ENCODE measurements around the gene FAM83D. TPM values are rescaled to one million over a fixed set of nuclear protein-coding genes. Genes with fewer than 3 reads are reported as not detected.

FAM83D gene, protein sequence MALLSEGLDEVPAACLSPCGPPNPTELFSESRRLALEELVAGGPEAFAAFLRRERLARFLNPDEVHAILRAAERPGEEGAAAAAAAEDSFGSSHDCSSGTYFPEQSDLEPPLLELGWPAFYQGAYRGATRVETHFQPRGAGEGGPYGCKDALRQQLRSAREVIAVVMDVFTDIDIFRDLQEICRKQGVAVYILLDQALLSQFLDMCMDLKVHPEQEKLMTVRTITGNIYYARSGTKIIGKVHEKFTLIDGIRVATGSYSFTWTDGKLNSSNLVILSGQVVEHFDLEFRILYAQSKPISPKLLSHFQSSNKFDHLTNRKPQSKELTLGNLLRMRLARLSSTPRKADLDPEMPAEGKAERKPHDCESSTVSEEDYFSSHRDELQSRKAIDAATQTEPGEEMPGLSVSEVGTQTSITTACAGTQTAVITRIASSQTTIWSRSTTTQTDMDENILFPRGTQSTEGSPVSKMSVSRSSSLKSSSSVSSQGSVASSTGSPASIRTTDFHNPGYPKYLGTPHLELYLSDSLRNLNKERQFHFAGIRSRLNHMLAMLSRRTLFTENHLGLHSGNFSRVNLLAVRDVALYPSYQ
- total RNA-seq, result 100 to 1,000 TPM in 3 of 4 donors, 10 to 100 TPM in 1; 93.9 to 311 (median 211) TPM

DNA sequence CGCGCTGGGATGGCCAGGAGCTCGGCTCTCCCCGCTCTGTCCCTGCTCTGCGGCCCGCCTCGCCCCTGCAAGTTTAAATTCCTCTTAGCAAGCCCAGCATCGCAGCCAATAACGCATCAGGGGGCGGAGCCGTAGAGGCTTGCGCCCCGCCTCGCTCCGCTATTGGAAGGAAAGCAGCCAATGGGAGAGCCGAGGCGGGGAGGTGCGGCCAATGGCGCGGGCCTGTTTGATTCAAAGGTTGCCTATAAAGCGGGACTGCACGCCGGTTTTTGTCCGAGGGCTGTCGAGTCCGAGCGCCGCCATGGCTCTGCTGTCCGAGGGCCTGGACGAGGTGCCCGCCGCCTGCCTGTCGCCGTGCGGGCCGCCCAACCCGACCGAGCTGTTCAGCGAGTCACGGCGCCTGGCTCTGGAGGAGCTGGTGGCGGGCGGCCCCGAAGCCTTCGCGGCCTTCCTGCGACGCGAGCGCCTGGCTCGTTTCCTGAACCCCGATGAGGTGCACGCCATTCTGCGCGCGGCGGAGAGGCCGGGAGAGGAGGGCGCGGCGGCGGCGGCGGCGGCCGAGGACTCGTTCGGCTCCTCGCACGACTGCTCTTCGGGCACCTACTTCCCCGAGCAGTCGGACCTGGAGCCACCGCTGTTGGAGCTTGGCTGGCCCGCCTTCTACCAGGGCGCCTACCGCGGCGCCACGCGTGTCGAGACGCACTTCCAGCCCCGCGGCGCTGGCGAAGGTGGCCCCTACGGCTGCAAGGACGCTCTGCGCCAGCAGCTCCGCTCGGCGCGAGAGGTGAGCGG, at the start of gene FAM83D:
TSS of gene FAM83D (plus strand) at position 276 of the 792 bp plus-strand sequence. CDS start at position 302, 26 bp downstream.
- Histone ChIP-seq H3K9me3 (no peaks in the 10 kb centered on the region), H3K27ac (replicated peaks in 1 of 4) (peak within 1 kb of the TSS; percentile 77 to 91 (median 85)), H3K27me3 (peaks cover 0 to under 1% (median 0%) of the 10 kb centered on the region in 4 donors), H3K4me1 (peaks cover 16 to 38% (median 21%) of the 10 kb centered on the region in 4 donors), H3K36me3 (peaks cover 0 to 4% (median 0%) of the 10 kb centered on the region in 4 donors), H3K4me3 (peak within 1 kb of the TSS; percentile 67 to 92 (median 78))
- DNase-seq (ENCODE audit: extremely low spot score), result peak; percentile 98
- TF ChIP-seq EP300 (IDR thresholded peaks at IDR 0.05), result no peak
- TF ChIP-seq, protein P1, sequence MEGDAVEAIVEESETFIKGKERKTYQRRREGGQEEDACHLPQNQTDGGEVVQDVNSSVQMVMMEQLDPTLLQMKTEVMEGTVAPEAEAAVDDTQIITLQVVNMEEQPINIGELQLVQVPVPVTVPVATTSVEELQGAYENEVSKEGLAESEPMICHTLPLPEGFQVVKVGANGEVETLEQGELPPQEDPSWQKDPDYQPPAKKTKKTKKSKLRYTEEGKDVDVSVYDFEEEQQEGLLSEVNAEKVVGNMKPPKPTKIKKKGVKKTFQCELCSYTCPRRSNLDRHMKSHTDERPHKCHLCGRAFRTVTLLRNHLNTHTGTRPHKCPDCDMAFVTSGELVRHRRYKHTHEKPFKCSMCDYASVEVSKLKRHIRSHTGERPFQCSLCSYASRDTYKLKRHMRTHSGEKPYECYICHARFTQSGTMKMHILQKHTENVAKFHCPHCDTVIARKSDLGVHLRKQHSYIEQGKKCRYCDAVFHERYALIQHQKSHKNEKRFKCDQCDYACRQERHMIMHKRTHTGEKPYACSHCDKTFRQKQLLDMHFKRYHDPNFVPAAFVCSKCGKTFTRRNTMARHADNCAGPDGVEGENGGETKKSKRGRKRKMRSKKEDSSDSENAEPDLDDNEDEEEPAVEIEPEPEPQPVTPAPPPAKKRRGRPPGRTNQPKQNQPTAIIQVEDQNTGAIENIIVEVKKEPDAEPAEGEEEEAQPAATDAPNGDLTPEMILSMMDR (IDR thresholded peaks at IDR 0.05), result peak in 1 of 3 experiments; percentile 13
- TF ChIP-seq POLR2A (IDR thresholded peaks at IDR 0.05; ENCODE audit: low read depth), result peak; percentile 89
- peak; percentile 89 to 99 for TF ChIP-seq POLR2AphosphoS5 (IDR thresholded peaks at IDR 0.05)
- WGBS, result 1% methylated on average over 48 of the region's 95 CpGs
- intact Hi-C loops (cut with DNase I), result loop anchor here (2.0 to 10.0 kb wide), 2 partner anchors 122 to 158 kb away; no protein-coding TSS in a partner anchor

DNA sequence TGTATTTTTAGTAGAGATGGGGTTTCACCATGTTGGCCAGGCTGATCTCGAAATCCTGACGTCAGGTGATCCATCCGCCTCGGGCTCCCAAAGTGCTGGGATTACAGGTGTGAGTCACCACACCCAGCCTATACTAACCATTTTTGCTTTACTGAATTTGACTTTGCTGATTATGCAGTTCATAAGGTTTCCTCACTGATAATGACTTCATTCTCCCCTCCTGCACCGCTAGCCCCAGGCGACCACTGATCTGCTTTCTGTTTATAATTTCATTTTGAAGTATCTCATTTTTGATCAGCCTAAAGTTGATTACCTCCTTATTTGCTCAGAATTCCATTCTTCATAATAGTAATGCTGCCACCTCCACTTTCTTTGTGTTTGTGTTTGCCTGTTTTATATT, 48.7 kb upstream of the FAM83D start:
- no peak for DNase-seq (ENCODE audit: extremely low spot score)
- intact Hi-C loops (cut with DNase I), result no loop called here
- no peak for TF ChIP-seq POLR2AphosphoS5 (IDR thresholded peaks at IDR 0.05)
- TF ChIP-seq POLR2A (IDR thresholded peaks at IDR 0.05; ENCODE audit: low read depth), result no peak
- no peak for TF ChIP-seq EP300 (IDR thresholded peaks at IDR 0.05)
- TF ChIP-seq, protein P1 (IDR thresholded peaks at IDR 0.05), result no peak
- no peaks in the 10 kb centered on the region for H3K36me3 ChIP-seq
- WGBS, result 88% methylated on average over 6 of the region's 6 CpGs
- H3K27ac ChIP-seq (replicated peaks in 1 of 4), result no peak overlapping the region
- peaks cover 0 to 84% (median 0%) of the 10 kb centered on the region in 4 donors for H3K27me3 ChIP-seq
- peaks cover 5 to 28% (median 14%) of the 10 kb centered on the region in 4 donors for H3K4me1 ChIP-seq
- H3K4me3 ChIP-seq, result no peak overlapping the region
- no peaks in the 10 kb centered on the region for H3K9me3 ChIP-seq

DNA sequence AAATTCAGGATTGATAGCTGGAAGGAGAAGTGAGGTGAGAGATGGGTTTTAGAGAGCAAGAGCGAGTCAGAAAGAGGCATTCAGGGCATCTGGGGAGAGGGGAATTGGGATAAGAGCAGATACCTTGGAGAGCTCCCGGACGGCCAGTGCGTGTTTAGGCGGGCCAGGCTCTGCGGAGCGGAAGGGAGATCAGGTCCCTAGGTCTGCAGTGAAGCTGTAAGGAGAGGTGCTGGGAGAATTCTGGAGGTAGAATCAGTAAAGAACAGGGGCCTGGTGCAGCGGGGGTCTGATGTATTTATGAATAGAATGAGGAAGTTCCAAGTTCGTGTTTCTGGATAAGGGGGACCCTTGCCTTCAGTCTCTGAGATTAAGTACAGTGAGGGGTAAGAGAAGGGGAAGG, 47.4 kb upstream of the FAM83D start:
- no peak overlapping the region for H3K4me3 ChIP-seq
- TF ChIP-seq, protein P1 (IDR thresholded peaks at IDR 0.05), result no peak
- no peak for TF ChIP-seq POLR2A (IDR thresholded peaks at IDR 0.05; ENCODE audit: low read depth)
- intact Hi-C loops (cut with DNase I), result no loop called here
- peaks cover 0 to 85% (median 0%) of the 10 kb centered on the region in 4 donors for H3K27me3 ChIP-seq
- no peak overlapping the region for H3K27ac ChIP-seq (replicated peaks in 1 of 4)
- H3K36me3 ChIP-seq, result no peaks in the 10 kb centered on the region
- H3K4me1 ChIP-seq, result peaks cover 5 to 34% (median 17%) of the 10 kb centered on the region in 4 donors
- no peak for DNase-seq (ENCODE audit: extremely low spot score)
- no peaks in the 10 kb centered on the region for H3K9me3 ChIP-seq
- 26% methylated on average over 9 of the region's 9 CpGs for WGBS

DNA sequence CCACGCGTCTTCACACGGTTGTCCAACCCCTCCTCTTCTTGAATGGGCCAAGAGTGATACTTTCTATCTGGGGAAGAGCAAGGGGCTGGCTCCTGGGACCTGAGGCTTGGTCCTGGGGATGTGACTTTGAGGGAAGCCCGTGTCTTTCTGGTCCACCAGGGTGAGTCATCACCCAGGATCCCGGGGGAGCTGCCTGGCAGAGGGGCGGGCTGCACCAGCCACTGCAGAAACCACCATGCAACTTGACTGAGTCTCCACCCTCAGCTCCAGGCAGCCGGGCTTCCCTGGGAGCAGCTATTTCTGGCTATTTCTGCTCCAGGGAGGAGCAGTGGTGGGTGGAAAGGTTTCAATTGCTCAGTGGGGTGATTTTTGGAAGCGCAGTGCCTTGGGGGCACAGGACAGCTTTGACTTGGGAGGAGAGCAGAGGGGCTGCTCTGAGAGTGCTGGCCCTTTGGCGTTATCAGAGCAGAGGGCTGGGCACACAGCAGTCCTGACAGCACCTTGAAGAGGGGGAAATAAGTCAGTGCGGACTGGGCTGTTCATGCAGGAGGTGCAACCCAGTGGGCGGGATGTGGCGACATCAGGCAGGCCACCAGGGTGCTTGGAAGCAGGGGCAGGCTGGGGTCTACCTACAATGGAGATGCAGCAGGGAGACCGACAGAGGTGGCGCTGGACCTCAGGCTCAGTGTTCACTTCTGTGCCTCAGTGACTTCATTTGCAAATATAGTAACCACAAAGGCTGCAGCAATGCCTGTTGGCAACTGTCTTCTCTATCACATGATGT, 45.1 kb upstream of the FAM83D start:
- intact Hi-C loops (cut with DNase I), result no loop called here
- Histone ChIP-seq H3K9me3 (no peaks in the 10 kb centered on the region), H3K27ac (replicated peaks in 1 of 4) (no peak overlapping the region), H3K27me3 (peaks cover 0 to 81% (median 0%) of the 10 kb centered on the region in 4 donors), H3K4me1 (peaks cover 0 to 14% (median 5%) of the 10 kb centered on the region in 4 donors), H3K4me3 (no peak overlapping the region), H3K36me3 (no peaks in the 10 kb centered on the region)
- 88% methylated on average over 7 of the region's 14 CpGs for WGBS
- no peak for DNase-seq (ENCODE audit: extremely low spot score)
- TF ChIP-seq POLR2AphosphoS5 (IDR thresholded peaks at IDR 0.05) (no peak), EP300 (IDR thresholded peaks at IDR 0.05) (no peak), POLR2A (IDR thresholded peaks at IDR 0.05; ENCODE audit: low read depth) (no peak)
- TF ChIP-seq, protein P1 (IDR thresholded peaks at IDR 0.05), result no peak

Data from esophagus muscularis mucosa (tissue), 4 donors.